Left lung (tissue), 10 donors: ENCODE data around the gene ERCC4. TPM values are rescaled to one million over a fixed set of nuclear protein-coding genes. Genes with fewer than 3 reads are reported as not detected.

Experiments
- ATAC-seq: fragments of 200-7000 bp; cut with Tn5 transposase; one replicate; pipeline ENCODE4 v1.9.1; 2020; ENCODE audit warnings: moderate library complexity
- DNase-seq, 4 donors: peaks; one replicate each; pipeline ENCODE4 v3.0.0-alpha.2; 2013 to 2020
- H3K27ac ChIP-seq, 2 donors: fragments of 200-600 bp; sonication (generic) in 1 of 2; one replicate each; pipeline versions ENCODE4 v1.5.0 to v1.8.0; 2020 to 2021
- H3K27me3 ChIP-seq, 2 donors: fragments of 200-600 bp; sonication (generic) in 1 of 2; one replicate each; pipeline versions ENCODE4 v1.5.0 to v1.8.0; 2020 to 2021
- H3K36me3 ChIP-seq, 2 donors: fragments of 200-600 bp; sonication (generic) in 1 of 2; one replicate each; pipeline versions ENCODE4 v1.5.0 to v1.8.0; 2020 to 2021
- H3K4me1 ChIP-seq, 2 donors: fragments of 200-600 bp; one replicate each; pipeline ENCODE4 v1.8.0; 2021
- H3K4me3 ChIP-seq, 2 donors: fragments of 200-600 bp; sonication (generic) in 1 of 2; one replicate each; pipeline versions ENCODE4 v1.5.0 to v1.8.0; 2020 to 2021; ENCODE audit warnings: mild to moderate bottlenecking in 1 of 2
- H3K9me3 ChIP-seq, 2 donors: fragments of 200-600 bp; sonication (generic) in 1 of 2; one replicate each; pipeline versions ENCODE4 v1.5.0 to v1.8.0; 2020 to 2021
- intact Hi-C, 2 donors: fragments of 100-400 bp; cut with DNase I; formaldehyde crosslinking; loops; one replicate each; pipeline versions ENCODE4 v1.11.2 to v1.14.2; 2022
- polyA plus RNA-seq, 6 donors: library from polyadenylated mRNA; unstranded; fragments of 120-200 nt; gene quantifications; one replicate each; pipeline ENCODE4 v1.2.1, GENCODE V29; 2013; ENCODE audit not compliant: insufficient read length in 6 of 6
- total RNA-seq, 2 donors: library from RNA; stranded (reverse); fragmentation: NEBNext Ultra II Directional; extraction: Animal tissue kit (Norgen Biotek cat#: 25700); gene quantifications; one replicate each; pipeline ENCODE4 v1.2.1, GENCODE V29; 2021
- TF ChIP-seq, protein P1 (sequence below), 2 donors: fragments of 200-600 bp; sonication (generic) in 1 of 2; IDR thresholded peaks; one replicate each; pipeline versions ENCODE4 v1.5.0 to v1.8.0; 2021; ENCODE audit warnings: antibody characterized with exemption in 2 of 2
- donor health status: DM: no; HTN: yes; CAD: no.
- donor health status: DM: no; HTN: no; CAD: no.

ERCC4 gene
- total and polyA plus RNA-seq, 8 donors, result 10.7 to 20.1 (median 16.4) TPM

DNA sequence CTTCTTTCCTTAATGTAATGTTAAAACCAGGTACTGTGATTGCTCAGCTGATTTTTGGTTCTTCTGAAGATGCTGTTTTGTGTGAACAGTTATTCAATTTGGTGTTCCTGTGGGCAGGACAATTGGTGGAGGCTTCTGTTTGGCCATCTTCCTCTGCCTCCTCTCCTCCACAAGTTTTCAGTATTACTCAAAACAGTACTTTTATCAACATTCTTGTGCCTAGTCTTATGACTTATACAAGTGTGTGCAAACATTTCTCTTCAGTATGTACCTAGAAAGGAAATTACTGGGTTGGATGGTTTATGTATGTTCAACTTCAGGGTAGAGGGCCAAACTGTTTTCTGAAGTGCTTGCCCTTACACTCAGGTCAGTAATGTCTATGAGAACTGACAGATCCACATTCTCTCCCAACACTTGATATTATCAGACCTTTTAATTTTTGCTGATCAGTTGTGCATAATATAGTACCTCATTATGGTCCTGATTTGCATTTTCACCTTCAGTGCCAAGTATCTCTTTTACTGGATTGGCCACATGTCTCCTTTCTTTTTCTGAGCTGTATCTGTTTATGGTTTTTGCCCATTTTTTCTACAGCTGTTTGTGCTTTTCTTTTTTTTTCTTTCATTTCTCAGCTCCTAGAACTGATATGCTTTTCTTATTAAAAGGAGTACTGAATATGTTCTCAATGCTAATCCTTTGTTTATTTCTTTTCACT, 50.9 kb downstream of the ERCC4 start:
- H3K36me3 ChIP-seq, result no peaks in the 10 kb centered on the region
- H3K4me1 ChIP-seq, result no peaks in the 10 kb centered on the region
- DNase-seq (no peak), ATAC-seq (no peak)
- intact Hi-C loops, result no loop called here
- TF ChIP-seq, protein P1, sequence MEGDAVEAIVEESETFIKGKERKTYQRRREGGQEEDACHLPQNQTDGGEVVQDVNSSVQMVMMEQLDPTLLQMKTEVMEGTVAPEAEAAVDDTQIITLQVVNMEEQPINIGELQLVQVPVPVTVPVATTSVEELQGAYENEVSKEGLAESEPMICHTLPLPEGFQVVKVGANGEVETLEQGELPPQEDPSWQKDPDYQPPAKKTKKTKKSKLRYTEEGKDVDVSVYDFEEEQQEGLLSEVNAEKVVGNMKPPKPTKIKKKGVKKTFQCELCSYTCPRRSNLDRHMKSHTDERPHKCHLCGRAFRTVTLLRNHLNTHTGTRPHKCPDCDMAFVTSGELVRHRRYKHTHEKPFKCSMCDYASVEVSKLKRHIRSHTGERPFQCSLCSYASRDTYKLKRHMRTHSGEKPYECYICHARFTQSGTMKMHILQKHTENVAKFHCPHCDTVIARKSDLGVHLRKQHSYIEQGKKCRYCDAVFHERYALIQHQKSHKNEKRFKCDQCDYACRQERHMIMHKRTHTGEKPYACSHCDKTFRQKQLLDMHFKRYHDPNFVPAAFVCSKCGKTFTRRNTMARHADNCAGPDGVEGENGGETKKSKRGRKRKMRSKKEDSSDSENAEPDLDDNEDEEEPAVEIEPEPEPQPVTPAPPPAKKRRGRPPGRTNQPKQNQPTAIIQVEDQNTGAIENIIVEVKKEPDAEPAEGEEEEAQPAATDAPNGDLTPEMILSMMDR (IDR thresholded peaks at IDR 0.05), result no peak
- H3K27ac ChIP-seq, result no peak overlapping the region
- H3K9me3 ChIP-seq, result no peaks in the 10 kb centered on the region
- no peak overlapping the region for H3K4me3 ChIP-seq
- no peaks in the 10 kb centered on the region for H3K27me3 ChIP-seq

DNA sequence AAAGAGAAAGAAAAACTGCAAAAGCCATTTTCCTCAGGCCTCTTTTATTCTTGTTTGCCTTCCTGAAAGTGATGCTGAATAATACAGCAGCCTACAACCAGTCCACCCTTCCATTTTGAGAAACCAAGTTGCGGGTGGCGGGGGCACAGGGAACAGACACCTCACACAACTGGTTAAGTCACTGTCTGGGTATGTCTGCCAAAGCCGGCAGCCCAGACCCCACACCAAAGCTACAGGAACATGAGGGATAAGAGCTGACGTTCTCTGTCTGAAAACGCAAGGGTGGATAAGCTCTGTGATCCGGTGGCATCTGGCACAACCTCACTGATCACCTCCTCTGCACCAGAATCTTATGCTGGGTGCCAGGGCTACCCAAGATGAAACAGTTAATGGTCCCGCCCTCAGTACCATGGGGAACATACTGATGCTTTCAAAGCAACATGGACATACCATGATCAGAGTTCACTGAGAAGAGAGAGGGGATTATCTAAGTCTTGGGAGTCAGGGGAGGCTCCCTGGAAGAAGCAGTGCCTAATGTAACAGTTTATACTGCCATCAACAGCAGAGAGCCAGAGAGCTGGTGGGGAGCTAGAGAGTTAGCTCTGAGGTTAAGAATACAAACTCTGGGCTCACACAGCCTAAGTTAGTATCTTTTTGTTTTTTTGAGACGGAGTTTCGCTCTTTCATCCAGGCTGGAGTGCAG, 53.5 kb downstream of the ERCC4 start:
- no peak for DNase-seq
- no peak overlapping the region for H3K4me3 ChIP-seq
- intact Hi-C loops, result no loop called here
- no peaks in the 10 kb centered on the region for H3K36me3 ChIP-seq
- no peaks in the 10 kb centered on the region for H3K27me3 ChIP-seq
- TF ChIP-seq, protein P1 (IDR thresholded peaks at IDR 0.05), result no peak
- H3K9me3 ChIP-seq, result no peaks in the 10 kb centered on the region
- H3K27ac ChIP-seq, result no peak overlapping the region
- no peak for ATAC-seq
- H3K4me1 ChIP-seq, result no peaks in the 10 kb centered on the region

DNA sequence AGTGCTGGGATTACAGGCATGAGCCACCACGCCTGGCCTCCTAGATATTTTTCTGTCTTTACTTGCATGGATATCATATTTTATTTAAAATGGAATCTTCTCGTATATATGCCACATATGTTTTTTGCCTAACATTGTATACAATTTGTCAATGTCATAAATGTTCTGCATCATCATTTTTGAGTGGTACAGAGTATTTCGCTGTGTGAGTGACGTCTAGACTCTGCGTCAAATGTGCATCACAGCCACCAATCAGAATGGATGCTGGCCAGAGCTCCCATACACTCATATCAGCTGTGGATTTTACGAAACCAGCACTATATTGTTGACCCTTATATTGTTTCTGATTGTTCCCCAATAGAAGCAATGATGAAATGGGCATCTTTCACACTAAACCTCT, 57.2 kb downstream of the ERCC4 start:
- H3K4me3 ChIP-seq, result no peak overlapping the region
- intact Hi-C loops, result no loop called here
- H3K4me1 ChIP-seq, result no peaks in the 10 kb centered on the region
- H3K27ac ChIP-seq, result no peak overlapping the region
- TF ChIP-seq, protein P1 (IDR thresholded peaks at IDR 0.05), result no peak
- ATAC-seq, result no peak
- no peaks in the 10 kb centered on the region for H3K36me3 ChIP-seq
- DNase-seq, result no peak
- H3K9me3 ChIP-seq, result peaks cover 0 to 11% of the 10 kb centered on the region in 2 donors
- no peaks in the 10 kb centered on the region for H3K27me3 ChIP-seq

DNA sequence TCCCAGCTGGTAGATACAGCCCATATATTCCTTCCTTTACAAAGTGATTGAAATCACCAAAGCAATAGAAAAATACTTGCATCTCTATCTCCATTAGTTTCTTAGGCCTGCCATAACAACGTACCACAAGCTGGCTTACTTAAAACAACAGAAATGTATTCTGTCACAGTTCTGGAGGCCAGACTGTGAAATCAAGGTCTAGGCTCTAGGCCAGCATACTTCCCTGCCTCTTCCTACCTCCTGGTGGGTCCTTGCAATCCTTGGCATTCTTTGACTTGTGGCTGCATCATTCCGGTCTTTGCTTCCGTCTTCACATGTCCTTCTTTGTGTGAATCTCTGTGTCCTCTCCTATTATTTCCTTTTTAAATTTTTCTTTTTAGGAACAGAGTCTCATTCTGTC, 62.5 kb downstream of the ERCC4 start:
- ATAC-seq (no peak), DNase-seq (no peak)
- Histone ChIP-seq H3K4me3 (no peak overlapping the region), H3K4me1 (no peaks in the 10 kb centered on the region), H3K9me3 (peaks cover 0 to 11% of the 10 kb centered on the region in 2 donors), H3K27me3 (no peaks in the 10 kb centered on the region), H3K36me3 (no peaks in the 10 kb centered on the region), H3K27ac (no peak overlapping the region)
- intact Hi-C loops, result no loop called here
- TF ChIP-seq, protein P1 (IDR thresholded peaks at IDR 0.05), result no peak

DNA sequence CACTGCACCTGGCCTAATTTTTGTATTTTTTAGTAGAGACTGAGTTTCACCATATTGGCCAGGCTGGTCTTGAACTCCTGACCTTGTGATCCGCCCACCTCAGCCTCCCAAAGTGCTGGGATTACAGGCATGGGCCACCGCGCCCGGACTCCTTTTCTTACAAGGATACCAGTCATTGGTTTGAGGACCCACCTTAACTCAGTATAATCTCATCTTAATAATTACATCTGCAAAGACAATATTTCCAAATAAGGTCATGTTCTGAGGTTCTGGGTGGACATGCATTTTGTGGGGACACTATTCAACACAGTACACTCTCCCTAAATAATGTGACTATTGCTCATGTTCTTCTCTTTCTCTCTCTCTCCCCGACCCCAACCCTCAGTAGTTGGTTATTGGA, 63.7 kb downstream of the ERCC4 start:
- intact Hi-C loops, result no loop called here
- H3K9me3 ChIP-seq, result peaks cover 0 to 11% of the 10 kb centered on the region in 2 donors
- TF ChIP-seq, protein P1 (IDR thresholded peaks at IDR 0.05), result no peak
- H3K36me3 ChIP-seq, result no peaks in the 10 kb centered on the region
- DNase-seq (no peak), ATAC-seq (no peak)
- H3K4me3 ChIP-seq, result no peak overlapping the region
- H3K27me3 ChIP-seq, result no peaks in the 10 kb centered on the region
- no peaks in the 10 kb centered on the region for H3K4me1 ChIP-seq
- no peak overlapping the region for H3K27ac ChIP-seq
